ENCODE results near the gene MEF2D. TPM values are rescaled to one million over a fixed set of nuclear protein-coding genes. Genes with fewer than 3 reads are reported as not detected.

Gene MEF2D
- polyA plus RNA-seq, 1 donor (not counting 4 experiments of a cell fraction or from before 2014, with no cell fraction given), result 9.3 TPM

DNA sequence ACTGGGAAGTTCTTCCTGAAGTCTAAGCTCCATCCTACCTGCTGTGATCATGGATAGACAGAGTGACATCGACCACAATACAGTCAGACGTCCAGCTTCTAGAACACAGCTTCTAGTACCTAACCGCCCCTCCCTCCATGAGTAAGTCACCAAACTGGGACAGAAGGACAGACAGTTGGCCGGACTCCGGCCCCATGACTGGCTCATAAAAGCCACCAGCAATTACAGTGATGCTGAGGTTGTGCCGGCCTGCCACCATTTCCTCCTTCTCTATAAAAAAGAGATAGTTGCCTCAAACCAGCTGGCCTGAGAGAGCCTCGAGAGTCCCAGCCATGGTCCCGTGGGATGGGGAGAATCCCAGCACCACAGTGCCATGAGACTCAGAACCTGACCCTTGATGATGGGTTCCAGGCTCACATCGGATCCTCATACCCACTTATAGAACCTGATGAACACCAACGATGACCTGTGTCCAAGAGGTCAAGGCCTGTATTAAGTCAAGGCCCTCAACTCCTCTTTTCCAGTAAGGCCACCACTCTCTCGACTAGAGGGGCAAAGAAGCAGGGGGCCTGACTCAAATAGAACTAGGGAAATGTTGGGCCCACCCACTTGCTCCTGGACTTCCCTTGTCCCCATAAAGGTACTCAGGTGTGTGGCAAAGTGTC is 3.4 kb downstream of the MEF2D start:
- no peaks in the 10 kb centered on the region for H3K27me3 ChIP-seq (ENCODE audit: control insufficient read depth, extremely low read depth, insufficient read depth, low read length)
- H2AFZ ChIP-seq (ENCODE audit: control insufficient read depth, low read length), result no peak overlapping the region
- FAIRE-seq, result no peak
- H3K27ac ChIP-seq (ENCODE audit: control insufficient read depth, insufficient read depth, low read length), result no peak overlapping the region
- no peaks in the 10 kb centered on the region for H3K9me3 ChIP-seq (ENCODE audit: control insufficient read depth, low read depth, low read length)
- H3K9me1 ChIP-seq (ENCODE audit: control insufficient read depth, extremely low read depth, insufficient read depth, low read length), result peaks cover 16% of the 10 kb centered on the region
- peaks cover 10 to 23% of the 10 kb centered on the region in 2 experiments for H3K36me3 ChIP-seq (ENCODE audit: control insufficient read depth in 2 of 2, extremely low read depth in 1 of 2, insufficient read depth in 2 of 2, low read length in 2 of 2)
- H3K9ac ChIP-seq (ENCODE audit: control insufficient read depth, extremely low read depth, insufficient read depth, low read length), result no peak overlapping the region
- H3K4me3 ChIP-seq (ENCODE audit: control insufficient read depth in 2 of 3, extremely low read depth in 1 of 3, insufficient read depth in 2 of 3, low read depth in 1 of 3, low read length in 3 of 3), result no peak overlapping the region
- TF ChIP-seq EZH2 (IDR thresholded peaks at IDR 0.05; ENCODE audit: low read length), result no peak
- TF ChIP-seq, protein P1, sequence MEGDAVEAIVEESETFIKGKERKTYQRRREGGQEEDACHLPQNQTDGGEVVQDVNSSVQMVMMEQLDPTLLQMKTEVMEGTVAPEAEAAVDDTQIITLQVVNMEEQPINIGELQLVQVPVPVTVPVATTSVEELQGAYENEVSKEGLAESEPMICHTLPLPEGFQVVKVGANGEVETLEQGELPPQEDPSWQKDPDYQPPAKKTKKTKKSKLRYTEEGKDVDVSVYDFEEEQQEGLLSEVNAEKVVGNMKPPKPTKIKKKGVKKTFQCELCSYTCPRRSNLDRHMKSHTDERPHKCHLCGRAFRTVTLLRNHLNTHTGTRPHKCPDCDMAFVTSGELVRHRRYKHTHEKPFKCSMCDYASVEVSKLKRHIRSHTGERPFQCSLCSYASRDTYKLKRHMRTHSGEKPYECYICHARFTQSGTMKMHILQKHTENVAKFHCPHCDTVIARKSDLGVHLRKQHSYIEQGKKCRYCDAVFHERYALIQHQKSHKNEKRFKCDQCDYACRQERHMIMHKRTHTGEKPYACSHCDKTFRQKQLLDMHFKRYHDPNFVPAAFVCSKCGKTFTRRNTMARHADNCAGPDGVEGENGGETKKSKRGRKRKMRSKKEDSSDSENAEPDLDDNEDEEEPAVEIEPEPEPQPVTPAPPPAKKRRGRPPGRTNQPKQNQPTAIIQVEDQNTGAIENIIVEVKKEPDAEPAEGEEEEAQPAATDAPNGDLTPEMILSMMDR (optimal IDR thresholded peaks at IDR 0.05 in 1 of 3, IDR thresholded peaks at IDR 0.05 in 1 of 3, conservative IDR thresholded peaks at IDR 0.05 in 1 of 3; ENCODE audit: extremely low read depth in 1 of 3, insufficient read depth in 2 of 3, low read length in 3 of 3), result no peak
- no peak for DNase-seq (ENCODE audit: low read depth, low spot score)
- H3K4me2 ChIP-seq (ENCODE audit: control insufficient read depth, extremely low read depth, insufficient read depth, low read depth, low read length), result no peak overlapping the region
- H4K20me1 ChIP-seq (ENCODE audit: control insufficient read depth, extremely low read depth, insufficient read depth, low read length), result peaks cover 44% of the 10 kb centered on the region
- peaks cover 40% of the 10 kb centered on the region for H3K4me1 ChIP-seq (ENCODE audit: control insufficient read depth, extremely low read depth, insufficient read depth, low read length)
- dilution Hi-C loops (cut with MboI; ENCODE audit: extremely low pct_ligation_motif_present, low sequenced_read_pairs), result no loop called here
- peaks cover 81% of the 10 kb centered on the region for H3K79me2 ChIP-seq (ENCODE audit: control insufficient read depth, insufficient read depth, low read length)

DNA sequence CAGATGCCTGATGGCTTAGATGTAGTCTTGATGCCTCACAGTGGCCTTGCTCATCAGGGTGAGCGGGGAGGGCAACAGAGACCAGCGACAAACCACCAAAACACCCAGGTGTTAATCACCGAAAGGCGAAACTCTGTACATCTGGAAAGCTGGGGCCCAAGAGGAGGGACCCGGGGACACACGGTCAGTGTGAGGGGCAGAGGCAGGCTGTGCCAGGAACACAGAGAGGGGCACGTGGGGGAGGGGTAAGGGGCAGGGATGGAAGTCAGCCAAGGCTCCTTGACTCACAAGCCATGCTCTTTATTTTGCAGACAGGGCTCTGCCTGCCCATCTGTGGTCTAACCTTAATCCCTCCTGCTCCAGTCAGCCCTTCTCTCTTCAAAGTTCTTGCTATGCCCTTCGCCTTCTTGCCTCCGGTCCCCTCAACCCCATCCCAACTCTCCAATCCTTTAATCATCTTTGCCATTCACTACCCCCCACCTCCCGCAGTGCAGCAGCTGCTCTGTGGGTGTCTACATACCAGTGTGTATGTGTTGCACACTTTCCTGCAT is 4.3 kb downstream of the MEF2D start:
- Histone ChIP-seq H3K4me1 (ENCODE audit: control insufficient read depth, extremely low read depth, insufficient read depth, low read length) (peaks cover 34% of the 10 kb centered on the region), H3K79me2 (ENCODE audit: control insufficient read depth, insufficient read depth, low read length) (peaks cover 90% of the 10 kb centered on the region), H3K36me3 (ENCODE audit: control insufficient read depth in 2 of 2, extremely low read depth in 1 of 2, insufficient read depth in 2 of 2, low read length in 2 of 2) (peaks cover 12 to 32% of the 10 kb centered on the region in 2 experiments), H3K27me3 (ENCODE audit: control insufficient read depth, extremely low read depth, insufficient read depth, low read length) (no peaks in the 10 kb centered on the region), H3K9ac (ENCODE audit: control insufficient read depth, extremely low read depth, insufficient read depth, low read length) (no peak overlapping the region), H3K27ac (ENCODE audit: control insufficient read depth, insufficient read depth, low read length) (no peak overlapping the region), H3K9me1 (ENCODE audit: control insufficient read depth, extremely low read depth, insufficient read depth, low read length) (peaks cover 18% of the 10 kb centered on the region), H4K20me1 (ENCODE audit: control insufficient read depth, extremely low read depth, insufficient read depth, low read length) (peaks cover 50% of the 10 kb centered on the region), H3K4me3 (ENCODE audit: control insufficient read depth in 2 of 3, extremely low read depth in 1 of 3, insufficient read depth in 2 of 3, low read depth in 1 of 3, low read length in 3 of 3) (no peak overlapping the region), H3K4me2 (ENCODE audit: control insufficient read depth, extremely low read depth, insufficient read depth, low read depth, low read length) (peak overlapping the region; percentile 19), H3K9me3 (ENCODE audit: control insufficient read depth, low read depth, low read length) (no peaks in the 10 kb centered on the region), H2AFZ (ENCODE audit: control insufficient read depth, low read length) (no peak overlapping the region)
- dilution Hi-C loops (cut with MboI; ENCODE audit: extremely low pct_ligation_motif_present, low sequenced_read_pairs), result no loop called here
- DNase-seq (ENCODE audit: low read depth, low spot score) (no peak), FAIRE-seq (no peak)
- TF ChIP-seq, protein P1 (optimal IDR thresholded peaks at IDR 0.05 in 1 of 3, IDR thresholded peaks at IDR 0.05 in 1 of 3, conservative IDR thresholded peaks at IDR 0.05 in 1 of 3; ENCODE audit: extremely low read depth in 1 of 3, insufficient read depth in 2 of 3, low read length in 3 of 3), result no peak
- no peak for TF ChIP-seq EZH2 (IDR thresholded peaks at IDR 0.05; ENCODE audit: low read length)

Data from keratinocyte (primary cell).